ENCODE measurements around the gene SLC6A1.

The SLC6A1 gene

GRCh38 chr3:10992017-10992942 is at the start of gene SLC6A1:
Gene SLC6A1, plus strand, starts transcription at chr3:10992748. Its CDS starts 24,464 bp downstream, at chr3:11017212.
- no peak for DNase-seq

- DNase-seq: no peak
Measured at GRCh38 chr3:10944866-10945265, 47.7 kb upstream of the SLC6A1 start.

GRCh38 chr3:10945683-10946287 is 46.8 kb upstream of the SLC6A1 start:
- DNase-seq: no peak

GRCh38 chr3:10946526-10946925 is 46.0 kb upstream of the SLC6A1 start:
- DNase-seq: no peak

GRCh38 chr3:10948326-10948725 is 44.2 kb upstream of the SLC6A1 start:
- no peak for DNase-seq

- DNase-seq: no peak
Measured at GRCh38 chr3:10949197-10949596, 43.4 kb upstream of the SLC6A1 start.

GRCh38 chr3:10950476-10951294 is 41.9 kb upstream of the SLC6A1 start:
- peak; percentile 46 for DNase-seq

GRCh38 chr3:10951295-10951926 is 41.1 kb upstream of the SLC6A1 start:
- DNase-seq: no peak

- DNase-seq: no peak
Measured at GRCh38 chr3:10952525-10952924, 40.0 kb upstream of the SLC6A1 start.

- DNase-seq: no peak
Measured at GRCh38 chr3:10954740-10955139, 37.8 kb upstream of the SLC6A1 start.

- DNase-seq: no peak
Measured at GRCh38 chr3:10955711-10956453, 36.7 kb upstream of the SLC6A1 start.

- DNase-seq: no peak
Measured at GRCh38 chr3:10956531-10956930, 36.0 kb upstream of the SLC6A1 start.

- DNase-seq: no peak
Measured at GRCh38 chr3:10956986-10957385, 35.6 kb upstream of the SLC6A1 start.

- DNase-seq: peak; percentile 99
Measured at GRCh38 chr3:10957976-10958749, 34.4 kb upstream of the SLC6A1 start.

- no peak for DNase-seq
Measured at GRCh38 chr3:10960255-10960654, 32.3 kb upstream of the SLC6A1 start.

GRCh38 chr3:10961921-10962320 is 30.6 kb upstream of the SLC6A1 start:
- DNase-seq: peak; percentile 36

GRCh38 chr3:10962481-10963036 is 30.0 kb upstream of the SLC6A1 start:
- peak; percentile 91 for DNase-seq

GRCh38 chr3:10964537-10965167 is 27.9 kb upstream of the SLC6A1 start:
- no peak for DNase-seq

GRCh38 chr3:10968401-10968800 is 24.1 kb upstream of the SLC6A1 start:
- DNase-seq: peak; percentile 38

- DNase-seq: no peak
Measured at GRCh38 chr3:10970306-10970960, 22.1 kb upstream of the SLC6A1 start.

Data from NCI-H2029 treated with DMSO at 0.1 percent for 48 hours (cell line).